CD4-positive, CD25-positive, alpha-beta regulatory T cell (primary cell): ENCODE data around the gene TGM2. TPM values are rescaled to one million over a fixed set of nuclear protein-coding genes. Genes with fewer than 3 reads are reported as not detected.
"Not testable (repeated sequence)": the region's sequence is repeated elsewhere in the genome, so short reads cannot be mapped to it uniquely, and the experiment has no call there.

Experiments
- ATAC-seq, 2 donors: fragments of 150-1000 bp; cut with Tn5 transposase; one replicate each; pipeline ENCODE4 v1.10.0; 2021; ENCODE audit warnings: low read depth in 2 of 2, moderate number of reproducible peaks in 2 of 2, moderate library complexity in 1 of 2
- DNase-seq, 3 donors: peaks; one replicate each; pipeline versions ENCODE4 v3.0.0 to v3.0.0-alpha.2; 2012 to 2022; ENCODE audit warnings: mixed read lengths in 1 of 3
- H3K27ac ChIP-seq: one replicate; pipeline ENCODE4 v1.7.0; 2013; ENCODE audit warnings: mild to moderate bottlenecking, low read length; ENCODE audit not compliant: insufficient read depth, poor library complexity, severe bottlenecking
- H3K27me3 ChIP-seq: one replicate; pipeline ENCODE4 v1.7.0; 2013; ENCODE audit warnings: low read length; ENCODE audit not compliant: control insufficient read depth, insufficient read depth
- H3K36me3 ChIP-seq: one replicate; pipeline ENCODE4 v1.7.0; 2013; ENCODE audit warnings: mild to moderate bottlenecking, low read length, moderate library complexity; ENCODE audit not compliant: control insufficient read depth, insufficient read depth
- H3K4me1 ChIP-seq: 2 replicates; pipeline ENCODE4 v1.7.0; 2013; ENCODE audit warnings: mild to moderate bottlenecking, low read length; ENCODE audit not compliant: insufficient read depth, control insufficient read depth, poor library complexity, severe bottlenecking
- H3K4me3 ChIP-seq: one replicate; pipeline ENCODE4 v1.7.0; 2013; ENCODE audit warnings: low read depth, mild to moderate bottlenecking, low read length, moderate library complexity
- H3K9me3 ChIP-seq, 2 experiments: 1 replicate in 1 of 2; 2 replicates in 1 of 2; pipeline ENCODE4 v1.7.0; 2013; ENCODE audit warnings: low read length in 2 of 2, mild to moderate bottlenecking in 1 of 2, moderate library complexity in 1 of 2; ENCODE audit not compliant: control insufficient read depth in 2 of 2
- H3K27ac Mint-ChIP-seq, 3 donors: one replicate each; pipeline ENCODE4 v1.8.0; 2020 to 2022; ENCODE audit warnings: mild to moderate bottlenecking in 3 of 3, mixed read lengths in 3 of 3, moderate library complexity in 2 of 3
- H3K27me3 Mint-ChIP-seq: one replicate; pipeline ENCODE4 v1.8.0; 2022; ENCODE audit warnings: mild to moderate bottlenecking, mixed read lengths
- H3K36me3 Mint-ChIP-seq: one replicate; pipeline ENCODE4 v1.8.0; 2020; ENCODE audit warnings: mixed read lengths
- H3K4me1 Mint-ChIP-seq, 4 donors: one replicate each; pipeline ENCODE4 v1.8.0; 2020 to 2022; ENCODE audit warnings: mixed read lengths in 4 of 4, mild to moderate bottlenecking in 1 of 4
- H3K4me3 Mint-ChIP-seq, 4 donors: one replicate each; pipeline ENCODE4 v1.8.0; 2020 to 2022; ENCODE audit warnings: mild to moderate bottlenecking in 4 of 4, mixed read lengths in 4 of 4, moderate library complexity in 3 of 4
- H3K9me3 Mint-ChIP-seq, 7 donors: one replicate each; pipeline ENCODE4 v1.8.0; 2020 to 2022; ENCODE audit warnings: mixed read lengths in 7 of 7, mild to moderate bottlenecking in 3 of 7, moderate library complexity in 2 of 7
- polyA plus RNA-seq, 4 donors: library from polyadenylated mRNA; unstranded; fragments of 300-500 nt; fragmentation: Illumina TruSeq; gene quantifications; one replicate each; pipeline ENCODE4 v1.2.3, GENCODE V29; 2021
- total RNA-seq: library from RNA; stranded (reverse); gene quantifications from one replicate; pipeline ENCODE4 v1.2.3, GENCODE V29; 2022

The TGM2 gene
- total and polyA plus RNA-seq, 5 donors from 2014 or later: 0.13 TPM; not detected in 4

GRCh38 chr20:38102206-38102605 lies 62.9 kb downstream of the TGM2 start:
- not testable (repeated sequence) for ATAC-seq, H3K36me3 ChIP-seq, H3K27ac ChIP-seq, H3K36me3 Mint-ChIP-seq, H3K4me1 ChIP-seq, H3K9me3 ChIP-seq, H3K4me3 ChIP-seq, H3K9me3 Mint-ChIP-seq, H3K27ac Mint-ChIP-seq, DNase-seq, H3K4me3 Mint-ChIP-seq, H3K4me1 Mint-ChIP-seq, H3K27me3 ChIP-seq, H3K27me3 Mint-ChIP-seq

GRCh38 chr20:38098952-38099351 lies 66.1 kb downstream of the TGM2 start:
- Mint-ChIP-seq H3K4me1 (peaks cover 8 to 23% (median 12%) of the 10 kb centered on the region in 4 donors), H3K36me3 (peaks cover 10% of the 10 kb centered on the region), H3K27ac (no peak overlapping the region), H3K27me3 (peaks cover 5% of the 10 kb centered on the region), H3K4me3 (peak overlapping the region in 1 of 4 donors; percentile 54), H3K9me3 (peaks cover 0 to 7% (median 5%) of the 10 kb centered on the region in 7 donors)
- Histone ChIP-seq H3K9me3 (no peaks in the 10 kb centered on the region), H3K4me3 (no peak overlapping the region), H3K27ac (no peak overlapping the region), H3K27me3 (no peaks in the 10 kb centered on the region), H3K4me1 (peaks cover 9% of the 10 kb centered on the region), H3K36me3 (no peaks in the 10 kb centered on the region)
- DNase-seq (no peak), ATAC-seq (no peak)

- no peak overlapping the region for H3K4me3 Mint-ChIP-seq
- peaks cover 7% of the 10 kb centered on the region for H3K36me3 ChIP-seq
- H3K27ac ChIP-seq: peak overlapping the region; percentile 74
- H3K4me1 ChIP-seq: peaks cover 25% of the 10 kb centered on the region
- H3K9me3 Mint-ChIP-seq: peaks cover 0 to under 1% (median 0%) of the 10 kb centered on the region in 7 donors
- DNase-seq (no peak), ATAC-seq (no peak)
- H3K4me3 ChIP-seq: no peak overlapping the region
- H3K4me1 Mint-ChIP-seq: peaks cover 21 to 42% (median 36%) of the 10 kb centered on the region in 4 donors
- peaks cover 12% of the 10 kb centered on the region for H3K36me3 Mint-ChIP-seq
- no peaks in the 10 kb centered on the region for H3K9me3 ChIP-seq
- no peaks in the 10 kb centered on the region for H3K27me3 Mint-ChIP-seq
- H3K27ac Mint-ChIP-seq: peak overlapping the region in 2 of 3 donors; percentile 79 to 96
- no peaks in the 10 kb centered on the region for H3K27me3 ChIP-seq
Observed at GRCh38 chr20:38095017-38095686, 69.9 kb downstream of the TGM2 start.

- H3K4me3 ChIP-seq: peak overlapping the region; percentile 16
- H3K4me1 ChIP-seq: peaks cover 25% of the 10 kb centered on the region
- Mint-ChIP-seq H3K36me3 (peaks cover 19% of the 10 kb centered on the region), H3K27me3 (no peaks in the 10 kb centered on the region), H3K4me3 (peak overlapping the region in 1 of 4 donors; percentile 7), H3K9me3 (no peaks in the 10 kb centered on the region), H3K27ac (peak overlapping the region; percentile 79 to 96 (median 91)), H3K4me1 (peaks cover 21 to 42% (median 36%) of the 10 kb centered on the region in 4 donors)
- H3K27ac ChIP-seq: peak overlapping the region; percentile 74
- DNase-seq (peak; percentile 19 to 83 (median 51)), ATAC-seq (peak; percentile 88)
- H3K27me3 ChIP-seq: no peaks in the 10 kb centered on the region
- H3K9me3 ChIP-seq: no peaks in the 10 kb centered on the region
- peaks cover 14% of the 10 kb centered on the region for H3K36me3 ChIP-seq
Observed at GRCh38 chr20:38094373-38094891, 70.6 kb downstream of the TGM2 start.

GRCh38 chr20:38093641-38094077 lies 71.4 kb downstream of the TGM2 start:
- Mint-ChIP-seq H3K4me1 (peaks cover 21 to 42% (median 37%) of the 10 kb centered on the region in 4 donors), H3K27ac (peak overlapping the region; percentile 79 to 96 (median 91)), H3K27me3 (no peaks in the 10 kb centered on the region), H3K36me3 (peaks cover 25% of the 10 kb centered on the region), H3K9me3 (no peaks in the 10 kb centered on the region), H3K4me3 (no peak overlapping the region)
- Histone ChIP-seq H3K27me3 (no peaks in the 10 kb centered on the region), H3K9me3 (no peaks in the 10 kb centered on the region), H3K27ac (peak overlapping the region; percentile 74), H3K4me1 (peaks cover 25% of the 10 kb centered on the region), H3K4me3 (peak overlapping the region; percentile 16), H3K36me3 (peaks cover 22% of the 10 kb centered on the region)
- ATAC-seq (no peak), DNase-seq (no peak)

GRCh38 chr20:38092915-38093314 lies 72.2 kb downstream of the TGM2 start:
- Mint-ChIP-seq H3K27me3 (no peaks in the 10 kb centered on the region), H3K36me3 (peaks cover 33% of the 10 kb centered on the region), H3K9me3 (no peaks in the 10 kb centered on the region), H3K4me3 (no peak overlapping the region), H3K27ac (peak overlapping the region; percentile 31 to 85 (median 79)), H3K4me1 (peaks cover 21 to 44% (median 37%) of the 10 kb centered on the region in 4 donors)
- H3K36me3 ChIP-seq: peaks cover 28% of the 10 kb centered on the region
- no peak overlapping the region for H3K4me3 ChIP-seq
- no peak for DNase-seq
- peaks cover 25% of the 10 kb centered on the region for H3K4me1 ChIP-seq
- no peaks in the 10 kb centered on the region for H3K27me3 ChIP-seq
- no peak for ATAC-seq
- H3K9me3 ChIP-seq: no peaks in the 10 kb centered on the region
- H3K27ac ChIP-seq: peak overlapping the region; percentile 20

- Mint-ChIP-seq H3K27ac (peak overlapping the region; percentile 71 to 86 (median 79)), H3K4me3 (no peak overlapping the region), H3K36me3 (peaks cover 34% of the 10 kb centered on the region), H3K27me3 (no peaks in the 10 kb centered on the region), H3K9me3 (no peaks in the 10 kb centered on the region), H3K4me1 (peaks cover 24 to 44% (median 37%) of the 10 kb centered on the region in 4 donors)
- Histone ChIP-seq H3K27ac (peak overlapping the region; percentile 58), H3K4me1 (peaks cover 25% of the 10 kb centered on the region), H3K9me3 (no peaks in the 10 kb centered on the region), H3K36me3 (peaks cover 34% of the 10 kb centered on the region), H3K27me3 (no peaks in the 10 kb centered on the region), H3K4me3 (peak overlapping the region; percentile 40)
- DNase-seq: no peak
- ATAC-seq: no peak
Observed at GRCh38 chr20:38092260-38092857, 72.7 kb downstream of the TGM2 start.
